Memory B cell (primary cell): Measurements from ENCODE around the gene PRMT2.

ENCODE experiments used
- ATAC-seq: fragments of 150-1000 bp; cut with Tn5 transposase; 2 replicates; pipeline ENCODE4 v1.10.0; 2021; ENCODE audit warnings: low read depth, mild to moderate bottlenecking, moderate library complexity
- DNase-seq, 2 donors: peaks; one replicate each; pipeline ENCODE4 v3.0.0; 2022; ENCODE audit warnings: low spot score in 2 of 2
- H3K27ac Mint-ChIP-seq: one replicate; pipeline ENCODE4 v1.8.0; 2022; ENCODE audit warnings: mild to moderate bottlenecking, moderate library complexity, mixed read lengths
- H3K27me3 Mint-ChIP-seq: one replicate; pipeline ENCODE4 v1.8.0; 2022; ENCODE audit warnings: mixed read lengths
- H3K36me3 Mint-ChIP-seq: one replicate; pipeline ENCODE4 v1.8.0; 2022; ENCODE audit warnings: mild to moderate bottlenecking, mixed read lengths
- H3K4me1 Mint-ChIP-seq: one replicate; pipeline ENCODE4 v1.8.0; 2022; ENCODE audit warnings: mixed read lengths
- H3K4me3 Mint-ChIP-seq: one replicate; pipeline ENCODE4 v1.8.0; 2022; ENCODE audit warnings: mild to moderate bottlenecking, moderate library complexity, mixed read lengths
- H3K9me3 Mint-ChIP-seq: one replicate; pipeline ENCODE4 v1.8.0; 2022; ENCODE audit warnings: mixed read lengths

PRMT2 gene

DNA sequence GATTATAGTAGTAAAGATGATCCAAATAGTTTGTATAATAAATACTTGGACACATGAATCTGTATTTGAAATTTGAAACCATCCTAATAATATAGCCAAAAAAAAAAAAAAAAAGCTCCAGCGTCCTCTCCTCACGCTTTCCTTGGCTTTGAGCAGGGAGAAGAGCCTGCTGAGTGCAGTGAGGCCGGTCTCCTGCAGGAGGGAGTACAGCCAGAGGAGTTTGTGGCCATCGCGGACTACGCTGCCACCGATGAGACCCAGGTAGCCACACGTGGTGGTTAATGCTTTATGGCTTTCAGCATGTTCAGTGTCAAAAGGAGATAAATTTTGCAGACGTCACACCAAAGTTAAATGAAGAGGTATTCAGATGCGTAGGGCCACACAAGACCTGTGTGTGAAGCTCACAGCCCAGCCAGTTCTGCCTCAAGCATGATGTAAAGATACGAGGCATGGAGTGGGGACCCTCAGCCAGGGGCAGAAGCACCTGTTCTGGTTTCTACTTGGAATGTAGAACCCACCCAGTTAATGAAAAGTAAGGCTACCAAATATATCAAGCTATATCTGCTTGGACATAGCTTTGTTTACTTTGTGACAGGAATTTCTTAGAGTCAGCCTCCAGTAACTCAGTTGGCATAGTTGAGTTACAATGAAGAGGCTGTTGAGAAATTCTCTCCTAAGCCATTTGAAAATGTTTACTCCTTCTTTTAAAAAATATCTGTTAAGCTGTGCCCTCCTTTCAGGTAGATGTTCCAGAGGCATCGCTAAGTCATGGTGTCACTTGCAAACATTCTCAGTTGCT lies 8.1 kb downstream of the PRMT2 start:
- H3K27ac Mint-ChIP-seq = no peak overlapping the region
- peaks cover 16% of the 10 kb centered on the region for H3K4me1 Mint-ChIP-seq
- DNase-seq (no peak), ATAC-seq (no peak)
- no peaks in the 10 kb centered on the region for H3K9me3 Mint-ChIP-seq
- no peak overlapping the region for H3K4me3 Mint-ChIP-seq
- H3K27me3 Mint-ChIP-seq = no peaks in the 10 kb centered on the region
- peaks cover 43% of the 10 kb centered on the region for H3K36me3 Mint-ChIP-seq

DNA sequence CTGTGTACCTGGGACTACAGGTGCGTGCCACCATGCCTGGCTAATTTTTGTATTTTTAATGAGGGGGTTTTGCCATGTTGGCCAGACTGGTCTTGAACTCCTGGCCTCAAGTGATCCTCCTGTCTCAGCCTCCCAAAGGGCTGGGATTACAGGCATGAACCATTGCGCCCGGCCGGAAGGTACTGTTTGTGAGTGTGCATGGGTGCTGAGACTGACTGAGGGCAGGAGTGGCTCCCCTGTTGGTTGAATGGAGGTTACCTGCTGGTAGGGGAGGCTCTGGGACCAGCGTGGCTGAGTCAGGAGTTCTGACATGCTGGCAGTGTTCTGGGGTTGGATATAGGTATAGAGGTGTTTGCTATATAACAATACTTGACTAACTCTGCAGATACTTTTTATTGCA lies 10.4 kb downstream of the PRMT2 start:
- Mint-ChIP-seq H3K4me1 (peaks cover 5% of the 10 kb centered on the region), H3K27me3 (no peaks in the 10 kb centered on the region), H3K36me3 (peaks cover 53% of the 10 kb centered on the region), H3K9me3 (no peaks in the 10 kb centered on the region), H3K27ac (no peak overlapping the region), H3K4me3 (no peak overlapping the region)
- ATAC-seq (no peak), DNase-seq (no peak)

DNA sequence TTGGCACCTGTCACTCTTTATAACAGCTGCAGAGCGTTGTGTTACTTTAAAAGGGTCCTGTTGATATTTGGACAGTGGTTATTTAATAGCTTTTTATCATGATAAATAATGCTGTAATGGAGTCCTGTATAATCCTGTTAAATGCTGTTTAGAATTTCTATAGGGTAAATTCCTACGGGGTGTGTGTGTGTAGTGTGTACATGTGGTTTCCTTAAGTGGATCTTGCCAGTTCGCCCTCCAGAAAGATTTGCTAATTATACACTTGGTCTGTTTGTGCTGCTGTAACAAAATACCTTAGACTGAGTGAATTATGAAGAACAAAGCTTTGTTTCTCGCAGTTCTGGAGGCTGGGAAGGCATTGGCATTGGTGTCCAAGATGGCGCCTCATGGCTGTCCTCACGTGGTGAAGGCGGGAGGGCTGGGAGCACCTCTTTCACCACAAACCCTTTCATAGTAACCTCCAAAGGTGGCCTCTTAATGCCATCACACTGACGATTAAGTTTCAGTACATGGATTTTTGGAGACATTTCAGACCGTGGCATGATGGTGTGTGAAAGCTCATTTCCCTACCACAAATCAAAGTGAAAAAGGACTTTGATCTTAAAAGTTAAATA lies 11.2 kb downstream of the PRMT2 start:
- Mint-ChIP-seq H3K27me3 (no peaks in the 10 kb centered on the region), H3K9me3 (no peaks in the 10 kb centered on the region), H3K36me3 (peaks cover 55% of the 10 kb centered on the region), H3K4me1 (peaks cover 7% of the 10 kb centered on the region), H3K27ac (no peak overlapping the region), H3K4me3 (no peak overlapping the region)
- ATAC-seq (no peak), DNase-seq (no peak)

DNA sequence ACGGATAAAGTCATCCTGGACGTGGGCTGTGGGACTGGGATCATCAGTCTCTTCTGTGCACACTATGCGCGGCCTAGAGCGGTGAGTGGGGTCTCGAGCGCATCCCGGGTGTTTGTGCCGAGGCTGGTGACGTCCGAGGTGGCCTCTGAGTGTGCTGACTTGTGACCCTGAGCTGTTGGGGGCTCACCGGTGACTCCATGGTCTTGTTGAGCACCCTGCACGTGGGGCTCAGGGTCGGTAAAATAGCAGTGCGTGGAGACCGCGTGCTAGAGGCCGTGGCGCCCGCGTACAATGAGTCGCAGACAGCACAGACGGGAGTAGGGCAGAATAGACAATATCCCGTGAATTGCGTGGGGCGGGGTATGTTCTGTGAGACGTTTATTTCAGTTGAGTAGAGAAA lies 13.1 kb downstream of the PRMT2 start:
- no peak for ATAC-seq
- no peak overlapping the region for H3K4me3 Mint-ChIP-seq
- no peak overlapping the region for H3K27ac Mint-ChIP-seq
- H3K4me1 Mint-ChIP-seq = peaks cover 5% of the 10 kb centered on the region
- no peak for DNase-seq
- no peaks in the 10 kb centered on the region for H3K27me3 Mint-ChIP-seq
- H3K9me3 Mint-ChIP-seq = no peaks in the 10 kb centered on the region
- peaks cover 68% of the 10 kb centered on the region for H3K36me3 Mint-ChIP-seq

DNA sequence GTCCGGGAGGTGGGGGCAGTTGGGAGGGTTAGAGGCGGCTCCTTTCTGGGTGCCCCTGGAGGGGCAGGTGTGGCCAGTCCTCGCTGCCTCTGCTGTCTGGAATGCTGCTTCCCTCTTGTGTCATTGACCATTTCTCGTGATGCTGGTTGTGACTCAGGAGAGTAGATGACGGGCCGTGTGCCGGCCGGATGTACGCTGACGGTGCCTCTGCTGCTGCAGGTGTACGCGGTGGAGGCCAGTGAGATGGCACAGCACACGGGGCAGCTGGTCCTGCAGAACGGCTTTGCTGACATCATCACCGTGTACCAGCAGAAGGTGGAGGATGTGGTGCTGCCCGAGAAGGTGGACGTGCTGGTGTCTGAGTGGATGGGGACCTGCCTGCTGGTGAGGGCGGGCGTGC lies 13.9 kb downstream of the PRMT2 start:
- H3K27me3 Mint-ChIP-seq = no peaks in the 10 kb centered on the region
- DNase-seq (no peak), ATAC-seq (no peak)
- peaks cover 5% of the 10 kb centered on the region for H3K4me1 Mint-ChIP-seq
- H3K27ac Mint-ChIP-seq = no peak overlapping the region
- H3K4me3 Mint-ChIP-seq = no peak overlapping the region
- H3K9me3 Mint-ChIP-seq = peaks cover 3% of the 10 kb centered on the region
- peaks cover 69% of the 10 kb centered on the region for H3K36me3 Mint-ChIP-seq

DNA sequence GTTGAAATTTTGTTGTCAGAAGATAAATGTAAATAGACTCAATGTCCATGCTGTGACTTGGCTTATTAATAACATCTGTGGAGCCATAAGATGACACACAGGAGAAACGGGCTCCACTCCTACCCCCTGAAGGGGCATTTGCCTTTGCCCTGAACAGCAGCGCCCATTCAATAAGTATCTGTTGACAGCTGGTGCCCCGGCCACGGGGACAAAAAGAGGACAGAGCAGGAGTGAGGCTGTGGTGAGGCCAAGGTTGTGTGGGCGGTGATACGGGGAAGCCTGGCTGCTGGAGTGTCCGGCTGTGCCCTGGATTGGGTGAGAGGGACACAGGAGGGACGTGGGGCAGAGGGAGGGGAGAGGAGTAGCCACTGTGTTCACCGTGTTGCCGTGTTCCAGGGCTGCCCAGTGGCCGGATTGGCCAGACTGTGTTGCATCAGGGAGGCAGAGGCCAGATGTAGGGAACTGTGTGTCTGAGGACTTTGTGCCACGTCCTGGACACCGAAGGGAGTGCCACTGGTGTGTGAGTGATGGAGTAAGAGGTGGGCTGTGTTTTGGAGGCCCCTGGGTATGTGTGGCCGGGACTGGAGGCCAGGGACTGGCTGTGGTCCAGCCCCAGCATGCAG lies 15.1 kb downstream of the PRMT2 start:
- no peak overlapping the region for H3K27ac Mint-ChIP-seq
- DNase-seq = no peak
- no peak overlapping the region for H3K4me3 Mint-ChIP-seq
- H3K36me3 Mint-ChIP-seq = peaks cover 77% of the 10 kb centered on the region
- ATAC-seq = no peak
- H3K27me3 Mint-ChIP-seq = no peaks in the 10 kb centered on the region
- peaks cover 5% of the 10 kb centered on the region for H3K4me1 Mint-ChIP-seq
- peaks cover 7% of the 10 kb centered on the region for H3K9me3 Mint-ChIP-seq

DNA sequence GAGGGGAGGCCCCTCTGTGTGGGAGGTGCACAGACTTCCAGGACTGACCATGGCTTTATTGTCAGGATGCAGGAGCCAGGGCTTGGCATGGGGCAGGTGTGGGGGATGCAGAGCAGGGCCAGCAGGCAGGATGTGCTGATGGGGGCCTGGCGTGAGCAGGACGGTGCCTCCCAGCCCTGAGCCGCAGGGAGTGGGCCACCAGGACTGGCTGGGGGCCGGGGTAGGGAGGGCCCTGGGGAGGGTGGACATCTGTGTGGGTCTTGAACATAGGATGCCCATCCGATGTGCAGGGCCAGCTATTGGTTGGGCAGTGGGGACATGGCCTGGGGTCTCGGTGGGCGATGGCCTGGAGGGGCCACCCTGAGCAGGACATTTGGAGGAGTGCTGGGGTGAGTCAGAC lies 15.6 kb downstream of the PRMT2 start:
- Mint-ChIP-seq H3K27me3 (no peaks in the 10 kb centered on the region), H3K4me3 (no peak overlapping the region), H3K9me3 (peaks cover 8% of the 10 kb centered on the region), H3K4me1 (peaks cover 5% of the 10 kb centered on the region), H3K36me3 (peaks cover 77% of the 10 kb centered on the region), H3K27ac (no peak overlapping the region)
- ATAC-seq = no peak
- DNase-seq = no peak

DNA sequence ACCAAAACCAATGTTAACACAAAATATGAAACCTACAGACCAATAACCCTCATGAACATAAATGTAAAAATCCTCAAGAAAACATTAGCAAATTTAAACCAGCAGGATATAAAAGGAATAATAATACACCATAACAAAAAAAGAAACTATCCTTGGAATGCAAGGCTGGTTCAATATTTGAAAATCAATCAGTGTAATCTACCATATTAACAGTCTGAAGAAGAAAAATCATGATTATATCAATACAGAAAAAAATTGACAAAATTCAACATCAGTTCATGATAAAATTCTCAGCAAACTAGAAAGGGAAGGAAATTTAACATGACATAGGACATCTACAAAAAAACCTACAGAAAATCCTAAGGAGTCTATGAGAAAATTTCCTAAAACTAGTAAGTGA lies 19.8 kb downstream of the PRMT2 start:
- Mint-ChIP-seq H3K27me3 (no peaks in the 10 kb centered on the region), H3K4me3 (no peak overlapping the region), H3K9me3 (peaks cover 11% of the 10 kb centered on the region), H3K36me3 (peaks cover 78% of the 10 kb centered on the region), H3K27ac (no peak overlapping the region), H3K4me1 (peaks cover 5% of the 10 kb centered on the region)
- no peak for DNase-seq
- no peak for ATAC-seq

DNA sequence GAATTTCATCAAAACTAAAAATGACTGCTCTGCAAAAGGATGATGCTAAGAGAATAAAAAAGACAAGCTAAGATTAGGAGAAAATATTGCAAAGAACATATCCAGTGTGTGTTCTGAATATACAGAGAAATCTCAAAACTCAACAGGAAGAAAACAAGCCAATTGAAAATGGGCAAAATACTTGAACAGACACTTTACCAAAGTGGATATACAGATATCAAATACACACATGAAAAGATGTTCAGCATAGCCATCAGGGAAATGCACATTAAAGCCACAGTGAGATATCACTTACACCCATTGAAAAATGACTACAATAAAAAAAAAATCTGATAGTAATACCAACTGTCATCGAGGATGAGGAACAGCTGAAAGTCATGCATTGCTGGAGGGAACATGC lies 21.3 kb downstream of the PRMT2 start:
- Mint-ChIP-seq H3K36me3 (peaks cover 63% of the 10 kb centered on the region), H3K27ac (no peak overlapping the region)

DNA sequence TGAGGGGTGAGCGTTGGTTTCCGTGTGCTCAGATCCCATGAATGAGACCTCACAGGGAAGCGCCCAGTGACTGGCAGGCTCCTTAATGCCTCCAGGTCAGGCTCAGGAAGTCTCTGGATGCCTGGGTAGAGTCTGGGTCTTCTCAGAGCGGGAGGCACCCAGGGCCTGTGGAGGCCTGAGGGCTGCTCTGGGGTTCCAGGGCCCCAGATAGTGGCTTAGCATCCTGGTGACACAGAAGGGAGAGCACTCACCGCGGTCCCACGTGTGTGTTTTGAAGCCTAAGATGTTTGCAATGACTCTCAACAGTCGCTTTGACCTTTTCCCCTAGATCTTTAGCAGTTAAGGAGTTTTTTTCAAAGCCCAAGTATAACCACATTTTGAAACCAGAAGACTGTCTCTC lies 25.0 kb downstream of the PRMT2 start:
- Mint-ChIP-seq H3K4me3 (no peak overlapping the region), H3K9me3 (peaks cover 4% of the 10 kb centered on the region), H3K4me1 (no peaks in the 10 kb centered on the region), H3K27me3 (no peaks in the 10 kb centered on the region), H3K36me3 (peaks cover 43% of the 10 kb centered on the region), H3K27ac (no peak overlapping the region)
- DNase-seq (no peak), ATAC-seq (no peak)

More for the DNA sequence above, 21.3 kb downstream of the PRMT2 start:
- H3K9me3 Mint-ChIP-seq = peaks cover 11% of the 10 kb centered on the region
- no peak for DNase-seq
- no peaks in the 10 kb centered on the region for H3K4me1 Mint-ChIP-seq
- no peaks in the 10 kb centered on the region for H3K27me3 Mint-ChIP-seq
- ATAC-seq = no peak
- H3K4me3 Mint-ChIP-seq = no peak overlapping the region

DNA sequence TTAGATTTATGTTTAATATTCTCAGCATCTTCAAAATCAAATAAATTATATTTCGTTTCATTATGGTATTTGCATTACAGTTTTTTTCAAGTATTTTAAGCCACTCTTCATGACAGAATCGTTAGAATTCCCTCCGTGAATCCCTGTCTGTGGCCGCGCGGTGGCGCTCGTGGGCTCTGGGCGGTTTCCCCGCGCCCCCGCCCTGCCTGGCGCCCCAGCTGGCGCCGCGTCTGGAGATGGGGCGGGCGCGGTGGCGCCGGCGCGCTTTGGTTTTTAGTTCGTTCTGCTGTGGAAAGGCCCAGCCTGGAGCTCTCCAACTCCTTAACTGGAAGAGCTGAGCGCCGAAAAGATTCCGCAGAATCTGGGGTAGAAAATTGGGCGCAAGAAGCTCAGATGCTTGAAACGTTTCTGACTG lies 25.7 kb downstream of the PRMT2 start:
- H3K36me3 Mint-ChIP-seq = peaks cover 40% of the 10 kb centered on the region
- H3K9me3 Mint-ChIP-seq = peaks cover 2% of the 10 kb centered on the region
- peak; percentile 12 to 21 for DNase-seq
- H3K27ac Mint-ChIP-seq = no peak overlapping the region
- no peaks in the 10 kb centered on the region for H3K4me1 Mint-ChIP-seq
- H3K27me3 Mint-ChIP-seq = no peaks in the 10 kb centered on the region
- peak overlapping the region; percentile 21 for H3K4me3 Mint-ChIP-seq
- ATAC-seq = peak; percentile 71

DNA sequence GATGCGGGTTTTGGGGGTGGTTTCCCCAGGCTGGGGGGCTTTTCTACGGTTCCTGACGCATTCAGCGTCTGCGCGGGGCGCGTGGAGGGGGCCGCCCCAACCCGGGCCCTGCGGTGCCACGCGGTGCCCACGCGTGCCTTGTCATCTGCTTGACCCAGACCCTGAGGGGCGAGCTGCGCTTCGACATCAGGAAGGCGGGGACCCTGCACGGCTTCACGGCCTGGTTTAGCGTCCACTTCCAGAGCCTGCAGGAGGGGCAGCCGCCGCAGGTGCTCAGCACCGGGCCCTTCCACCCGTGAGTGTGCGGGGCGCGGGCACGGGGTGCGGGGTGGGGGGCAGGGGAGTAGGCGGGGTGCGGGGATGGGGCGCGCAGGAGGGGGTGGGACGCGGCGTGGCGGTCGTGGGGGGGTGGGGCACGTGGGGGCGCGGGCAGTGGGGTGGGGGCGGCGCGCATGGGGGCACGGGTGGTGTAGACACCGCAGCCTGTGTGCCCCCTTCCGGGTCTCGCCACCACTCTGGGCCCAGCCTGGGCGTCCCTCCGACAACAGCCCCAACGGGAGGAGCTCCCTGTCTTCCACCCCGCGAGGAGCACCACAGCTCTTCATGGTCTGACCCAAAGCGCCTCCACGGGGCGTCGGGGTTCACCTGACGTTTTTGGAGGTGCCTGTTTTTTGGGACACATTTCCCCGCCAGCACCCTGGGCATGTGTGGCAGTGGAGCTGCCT lies 26.3 kb downstream of the PRMT2 start:
- no peak for DNase-seq
- H3K27ac Mint-ChIP-seq = no peak overlapping the region
- peaks cover 1% of the 10 kb centered on the region for H3K9me3 Mint-ChIP-seq
- peak; percentile 38 for ATAC-seq
- peaks cover 34% of the 10 kb centered on the region for H3K36me3 Mint-ChIP-seq
- no peaks in the 10 kb centered on the region for H3K4me1 Mint-ChIP-seq
- no peak overlapping the region for H3K4me3 Mint-ChIP-seq
- no peaks in the 10 kb centered on the region for H3K27me3 Mint-ChIP-seq

DNA sequence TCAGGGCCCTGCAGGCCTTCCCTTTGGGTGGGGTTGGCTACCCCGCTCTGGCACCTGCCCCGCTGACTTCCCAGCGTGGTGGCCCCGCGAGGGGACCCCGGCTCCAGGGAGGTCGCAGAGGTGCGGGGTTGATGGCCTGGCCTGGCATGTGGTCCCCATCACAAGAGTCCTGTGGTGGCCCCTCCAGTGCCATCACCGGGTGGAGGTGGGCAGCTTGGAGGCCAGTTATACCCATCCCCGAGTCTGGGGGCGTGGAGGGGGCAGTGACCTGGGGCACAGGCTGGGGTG lies 26.8 kb downstream of the PRMT2 start:
- DNase-seq (no peak), ATAC-seq (no peak)
- no peak overlapping the region for H3K4me3 Mint-ChIP-seq
- no peaks in the 10 kb centered on the region for H3K4me1 Mint-ChIP-seq
- H3K36me3 Mint-ChIP-seq = peaks cover 29% of the 10 kb centered on the region
- H3K27ac Mint-ChIP-seq = no peak overlapping the region
- H3K9me3 Mint-ChIP-seq = peaks cover 1% of the 10 kb centered on the region
- no peaks in the 10 kb centered on the region for H3K27me3 Mint-ChIP-seq

DNA sequence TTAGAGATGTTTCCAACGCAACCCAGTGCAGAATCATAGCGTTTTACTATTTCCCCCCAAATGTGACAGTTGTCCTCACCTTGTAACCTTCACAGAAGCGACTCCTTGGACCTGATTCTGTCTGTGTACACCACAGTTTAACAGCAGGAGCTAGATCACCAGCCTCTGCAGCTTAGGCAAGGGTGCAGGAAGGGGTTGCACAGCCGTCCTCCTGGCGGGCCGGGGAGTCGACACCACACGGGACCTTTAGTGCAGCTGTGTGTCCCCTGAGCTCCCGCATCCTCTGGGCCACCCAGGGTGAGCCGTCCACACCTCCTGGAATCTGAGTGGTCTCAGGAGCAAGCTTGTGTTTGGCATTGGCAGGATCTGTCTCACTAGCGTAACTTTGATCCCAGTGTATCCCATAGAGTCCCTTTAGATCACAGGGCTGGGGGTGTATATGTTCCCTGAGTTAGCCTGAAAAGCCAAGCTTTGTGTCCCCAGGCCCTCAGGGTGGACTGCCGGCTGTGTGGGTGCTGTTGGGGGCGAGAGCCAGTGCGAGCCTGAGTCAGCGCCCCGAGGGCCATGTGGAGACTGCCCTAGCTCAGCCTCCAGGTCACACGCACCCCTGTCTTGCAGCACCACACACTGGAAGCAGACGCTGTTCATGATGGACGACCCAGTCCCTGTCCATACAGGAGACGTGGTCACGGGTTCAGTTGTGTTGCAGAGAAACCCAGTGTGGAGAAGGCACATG lies 27.5 kb downstream of the PRMT2 start:
- DNase-seq = no peak
- ATAC-seq = no peak
- Mint-ChIP-seq H3K27ac (no peak overlapping the region), H3K4me1 (peaks cover under 1% of the 10 kb centered on the region), H3K4me3 (no peak overlapping the region), H3K9me3 (peaks cover 1% of the 10 kb centered on the region), H3K36me3 (peaks cover 26% of the 10 kb centered on the region), H3K27me3 (peaks cover under 1% of the 10 kb centered on the region)
